Measurements from ENCODE around the gene MEIKIN. TPM values are rescaled to one million over a fixed set of nuclear protein-coding genes. Genes with fewer than 3 reads are reported as not detected.

MEIKIN gene
- total RNA-seq, 1 experiment from 2014 or later, result not detected

- intact Hi-C loops (cut with micrococcal nuclease; ENCODE audit: unreplicated experiment), result no loop called here
- CTCF ChIA-PET, result no interaction called here
These were observed 88.1 kb downstream of the MEIKIN start for GRCh38 chr5:131857388-131857787.

GRCh38 chr5:131855452-131855851 is 90.0 kb downstream of the MEIKIN start:
- no peak for DNase-seq
- no peaks in the 10 kb centered on the region for H3K79me2 ChIP-seq (ENCODE audit: low read depth)
- no peaks in the 10 kb centered on the region for H3K27me3 ChIP-seq (ENCODE audit: insufficient read depth, low read depth)
- no TSS peak for BruUV-seq (replicated peaks)
- POLR2A ChIA-PET (ENCODE audit: unreplicated experiment), result no interaction called here
- H3K4me1 ChIP-seq (replicated peaks; ENCODE audit: insufficient read depth), result no peaks in the 10 kb centered on the region
- CTCF ChIA-PET, result no interaction called here
- no peaks in the 10 kb centered on the region for H3K9me3 ChIP-seq (ENCODE audit: insufficient read depth, low read depth)
- no peaks in the 10 kb centered on the region for H3K9me2 ChIP-seq (ENCODE audit: insufficient read depth)
- H2AFZ ChIP-seq, result no peak overlapping the region
- H4K20me1 ChIP-seq (ENCODE audit: insufficient read depth), result no peaks in the 10 kb centered on the region
- intact Hi-C loops (cut with micrococcal nuclease; ENCODE audit: unreplicated experiment), result no loop called here
- H3K27ac ChIP-seq, result no peak overlapping the region
- no peaks in the 10 kb centered on the region for H3K36me3 ChIP-seq (ENCODE audit: low read depth)
- no peak overlapping the region for H3K4me2 ChIP-seq
- TF ChIP-seq CTCF (conservative IDR thresholded peaks at IDR 0.05), result no peak
- TF ChIP-seq EZH2 (IDR thresholded peaks at IDR 0.05; ENCODE audit: low read depth), result no peak
- no peaks in the 10 kb centered on the region for H3F3A ChIP-seq (ENCODE audit: insufficient read depth, low read depth)
- H3K4me3 ChIP-seq, result no peak overlapping the region

More at GRCh38 chr5:131857388-131857787, 88.1 kb downstream of the MEIKIN start:
- no peak for DNase-seq
- Histone ChIP-seq H2AFZ (no peak overlapping the region), H3K27ac (no peak overlapping the region), H3K4me1 (replicated peaks; ENCODE audit: insufficient read depth) (no peaks in the 10 kb centered on the region), H3K27me3 (ENCODE audit: insufficient read depth, low read depth) (no peaks in the 10 kb centered on the region), H3K4me3 (no peak overlapping the region), H3K79me2 (ENCODE audit: low read depth) (no peaks in the 10 kb centered on the region), H3K9me2 (ENCODE audit: insufficient read depth) (no peaks in the 10 kb centered on the region), H3K4me2 (no peak overlapping the region), H4K20me1 (ENCODE audit: insufficient read depth) (no peaks in the 10 kb centered on the region), H3K36me3 (ENCODE audit: low read depth) (no peaks in the 10 kb centered on the region), H3F3A (ENCODE audit: insufficient read depth, low read depth) (no peaks in the 10 kb centered on the region), H3K9me3 (ENCODE audit: insufficient read depth, low read depth) (no peaks in the 10 kb centered on the region)
- BruUV-seq (replicated peaks), result no TSS peak
- TF ChIP-seq EZH2 (IDR thresholded peaks at IDR 0.05; ENCODE audit: low read depth) (no peak), CTCF (conservative IDR thresholded peaks at IDR 0.05) (no peak)
- POLR2A ChIA-PET (ENCODE audit: unreplicated experiment), result no interaction called here

GRCh38 chr5:131854134-131854533 is 91.3 kb downstream of the MEIKIN start:
- ChIA-PET POLR2A (ENCODE audit: unreplicated experiment) (no interaction called here), CTCF (no interaction called here)
- Histone ChIP-seq H3K27me3 (ENCODE audit: insufficient read depth, low read depth) (no peaks in the 10 kb centered on the region), H3K79me2 (ENCODE audit: low read depth) (no peaks in the 10 kb centered on the region), H3K4me3 (no peak overlapping the region), H3K36me3 (ENCODE audit: low read depth) (no peaks in the 10 kb centered on the region), H3K27ac (no peak overlapping the region), H3F3A (ENCODE audit: insufficient read depth, low read depth) (no peaks in the 10 kb centered on the region), H3K9me2 (ENCODE audit: insufficient read depth) (0 out of 2 replicates have a peak, but pooled peaks cover 9% of the 10 kb centered on the region), H2AFZ (no peak overlapping the region), H4K20me1 (ENCODE audit: insufficient read depth) (no peaks in the 10 kb centered on the region), H3K4me1 (replicated peaks; ENCODE audit: insufficient read depth) (no peaks in the 10 kb centered on the region), H3K4me2 (no peak overlapping the region), H3K9me3 (ENCODE audit: insufficient read depth, low read depth) (no peaks in the 10 kb centered on the region)
- no TSS peak for BruUV-seq (replicated peaks)
- no peak for DNase-seq
- intact Hi-C loops (cut with micrococcal nuclease; ENCODE audit: unreplicated experiment), result no loop called here
- no peak for TF ChIP-seq CTCF (conservative IDR thresholded peaks at IDR 0.05)
- no peak for TF ChIP-seq EZH2 (IDR thresholded peaks at IDR 0.05; ENCODE audit: low read depth)

Data from PC-9 (cell line).